HCT116 (cell line): Measurements from ENCODE around the gene STK38L.

ENCODE experiments used
- CEBPB ChIP-seq: IDR thresholded peaks from 2 replicates; pipeline ENCODE4 v1.6.1; 2012; ENCODE audit warnings: low read depth
- EGR1 ChIP-seq: IDR thresholded peaks from 2 replicates; pipeline ENCODE4 v1.6.1; 2012; ENCODE audit warnings: low read depth
- EZH2 ChIP-seq: fragments of 200-600 bp; sonication (generic); IDR thresholded peaks from 2 replicates; pipeline ENCODE4 v1.6.1; 2017; ENCODE audit warnings: antibody characterized with exemption, mixed run types
- EZH2phosphoT487 ChIP-seq: fragments of 200-600 bp; IDR thresholded peaks from 2 replicates; pipeline ENCODE4 v1.6.1; 2018; ENCODE audit warnings: antibody characterized with exemption, borderline replicate concordance
- POLR2A ChIP-seq: IDR thresholded peaks from 2 replicates; pipeline ENCODE4 v1.7.0; 2011; ENCODE audit warnings: borderline replicate concordance; ENCODE audit not compliant: insufficient read depth, insufficient read length; ENCODE audit errors: extremely low read depth
- POLR2AphosphoS5 ChIP-seq: IDR thresholded peaks from 2 replicates; pipeline ENCODE4 v1.6.1; 2011; ENCODE audit warnings: mild to moderate bottlenecking, low read depth, low read length, moderate library complexity
- RAD21 ChIP-seq: IDR thresholded peaks from 2 replicates; pipeline ENCODE4 v1.6.1; 2012; ENCODE audit warnings: low read depth, mild to moderate bottlenecking
- TF ChIP-seq, protein P1 (sequence below): IDR thresholded peaks from 2 replicates; pipeline ENCODE4 v1.6.1; 2012
- TF ChIP-seq, protein P2 (sequence below), 3 experiments: fragments of 200-600 bp in 1 of 3; sonication (generic) in 1 of 3; IDR thresholded peaks in 2 of 3; conservative IDR thresholded peaks in 1 of 3; 2 replicates each; pipeline ENCODE4 v1.5.1; 2012 to 2017; ENCODE audit warnings: low read depth in 2 of 3, low read length in 2 of 3, antibody characterized with exemption in 1 of 3, borderline replicate concordance in 1 of 3, control low read depth in 1 of 3, mild to moderate bottlenecking in 1 of 3, mixed read lengths in 1 of 3, mixed run types in 1 of 3, moderate library complexity in 1 of 3; ENCODE audit not compliant: insufficient read depth in 1 of 3
- TF ChIP-seq, protein P3 (sequence below): IDR thresholded peaks from 2 replicates; pipeline ENCODE4 v1.6.1; 2012; ENCODE audit warnings: low read depth

DNA sequence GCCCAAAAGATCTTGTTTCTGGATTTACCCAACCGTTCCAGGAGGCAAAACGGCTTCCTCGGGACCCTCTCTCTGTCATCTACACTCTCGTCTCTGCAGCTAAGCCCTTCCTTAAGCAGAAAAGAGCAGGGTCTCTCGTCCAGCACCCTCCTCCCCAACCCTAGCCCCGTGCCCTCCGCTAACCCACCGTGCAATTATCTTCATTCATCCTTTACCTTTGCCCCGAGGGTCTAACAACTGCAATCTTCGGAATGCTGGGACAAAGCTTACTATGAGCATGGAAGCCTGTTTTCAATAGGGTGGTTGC is 88.3 kb downstream of the STK38L start:
- no peak for TF ChIP-seq EZH2phosphoT487
- TF ChIP-seq, protein P1, sequence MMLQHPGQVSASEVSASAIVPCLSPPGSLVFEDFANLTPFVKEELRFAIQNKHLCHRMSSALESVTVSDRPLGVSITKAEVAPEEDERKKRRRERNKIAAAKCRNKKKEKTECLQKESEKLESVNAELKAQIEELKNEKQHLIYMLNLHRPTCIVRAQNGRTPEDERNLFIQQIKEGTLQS, result no peak
- TF ChIP-seq POLR2A, result no peak
- TF ChIP-seq, protein P2, sequence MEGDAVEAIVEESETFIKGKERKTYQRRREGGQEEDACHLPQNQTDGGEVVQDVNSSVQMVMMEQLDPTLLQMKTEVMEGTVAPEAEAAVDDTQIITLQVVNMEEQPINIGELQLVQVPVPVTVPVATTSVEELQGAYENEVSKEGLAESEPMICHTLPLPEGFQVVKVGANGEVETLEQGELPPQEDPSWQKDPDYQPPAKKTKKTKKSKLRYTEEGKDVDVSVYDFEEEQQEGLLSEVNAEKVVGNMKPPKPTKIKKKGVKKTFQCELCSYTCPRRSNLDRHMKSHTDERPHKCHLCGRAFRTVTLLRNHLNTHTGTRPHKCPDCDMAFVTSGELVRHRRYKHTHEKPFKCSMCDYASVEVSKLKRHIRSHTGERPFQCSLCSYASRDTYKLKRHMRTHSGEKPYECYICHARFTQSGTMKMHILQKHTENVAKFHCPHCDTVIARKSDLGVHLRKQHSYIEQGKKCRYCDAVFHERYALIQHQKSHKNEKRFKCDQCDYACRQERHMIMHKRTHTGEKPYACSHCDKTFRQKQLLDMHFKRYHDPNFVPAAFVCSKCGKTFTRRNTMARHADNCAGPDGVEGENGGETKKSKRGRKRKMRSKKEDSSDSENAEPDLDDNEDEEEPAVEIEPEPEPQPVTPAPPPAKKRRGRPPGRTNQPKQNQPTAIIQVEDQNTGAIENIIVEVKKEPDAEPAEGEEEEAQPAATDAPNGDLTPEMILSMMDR (IDR thresholded peaks at IDR 0.05 in 2 of 3, conservative IDR thresholded peaks at IDR 0.05 in 1 of 3; ENCODE audit: borderline replicate concordance in 1 of 3, insufficient read depth in 1 of 3, low read depth in 2 of 3, low read length in 2 of 3), result no peak
- no peak for TF ChIP-seq POLR2AphosphoS5
- TF ChIP-seq EGR1, result no peak
- no peak for TF ChIP-seq EZH2
- TF ChIP-seq, protein P3, sequence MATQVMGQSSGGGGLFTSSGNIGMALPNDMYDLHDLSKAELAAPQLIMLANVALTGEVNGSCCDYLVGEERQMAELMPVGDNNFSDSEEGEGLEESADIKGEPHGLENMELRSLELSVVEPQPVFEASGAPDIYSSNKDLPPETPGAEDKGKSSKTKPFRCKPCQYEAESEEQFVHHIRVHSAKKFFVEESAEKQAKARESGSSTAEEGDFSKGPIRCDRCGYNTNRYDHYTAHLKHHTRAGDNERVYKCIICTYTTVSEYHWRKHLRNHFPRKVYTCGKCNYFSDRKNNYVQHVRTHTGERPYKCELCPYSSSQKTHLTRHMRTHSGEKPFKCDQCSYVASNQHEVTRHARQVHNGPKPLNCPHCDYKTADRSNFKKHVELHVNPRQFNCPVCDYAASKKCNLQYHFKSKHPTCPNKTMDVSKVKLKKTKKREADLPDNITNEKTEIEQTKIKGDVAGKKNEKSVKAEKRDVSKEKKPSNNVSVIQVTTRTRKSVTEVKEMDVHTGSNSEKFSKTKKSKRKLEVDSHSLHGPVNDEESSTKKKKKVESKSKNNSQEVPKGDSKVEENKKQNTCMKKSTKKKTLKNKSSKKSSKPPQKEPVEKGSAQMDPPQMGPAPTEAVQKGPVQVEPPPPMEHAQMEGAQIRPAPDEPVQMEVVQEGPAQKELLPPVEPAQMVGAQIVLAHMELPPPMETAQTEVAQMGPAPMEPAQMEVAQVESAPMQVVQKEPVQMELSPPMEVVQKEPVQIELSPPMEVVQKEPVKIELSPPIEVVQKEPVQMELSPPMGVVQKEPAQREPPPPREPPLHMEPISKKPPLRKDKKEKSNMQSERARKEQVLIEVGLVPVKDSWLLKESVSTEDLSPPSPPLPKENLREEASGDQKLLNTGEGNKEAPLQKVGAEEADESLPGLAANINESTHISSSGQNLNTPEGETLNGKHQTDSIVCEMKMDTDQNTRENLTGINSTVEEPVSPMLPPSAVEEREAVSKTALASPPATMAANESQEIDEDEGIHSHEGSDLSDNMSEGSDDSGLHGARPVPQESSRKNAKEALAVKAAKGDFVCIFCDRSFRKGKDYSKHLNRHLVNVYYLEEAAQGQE, result no peak
- TF ChIP-seq CEBPB, result no peak
- TF ChIP-seq RAD21, result no peak
